HG02763 (cell line): ENCODE data around the gene NEMP1.
"Not testable (repeated sequence)": the region's sequence is repeated elsewhere in the genome, so short reads cannot be mapped to it uniquely, and the experiment has no call there.

ENCODE experiments used
- ATAC-seq: cut with Tn5 transposase; IDR thresholded peaks from one replicate; pipeline ENCODE4 v1.9.1; 2021; ENCODE audit warnings: mild to moderate bottlenecking, moderate library complexity; ENCODE audit not compliant: unreplicated experiment

NEMP1 gene

GRCh38 chr12:57031138-57031725, 47.4 kb downstream of the NEMP1 start:
- ATAC-seq = no peak

- ATAC-seq = no peak
These were observed 49.1 kb downstream of the NEMP1 start for GRCh38 chr12:57029457-57029856.

- no peak for ATAC-seq
These were observed 50.8 kb downstream of the NEMP1 start for GRCh38 chr12:57027805-57028153.

GRCh38 chr12:57027011-57027804, 51.4 kb downstream of the NEMP1 start:
- ATAC-seq = no peak

- no peak for ATAC-seq
These were observed 53.4 kb downstream of the NEMP1 start for GRCh38 chr12:57025196-57025595.

GRCh38 chr12:57022324-57022723, 56.3 kb downstream of the NEMP1 start:
- not testable (repeated sequence) for ATAC-seq

- ATAC-seq = no peak
These were observed 58.4 kb downstream of the NEMP1 start for GRCh38 chr12:57019983-57020719.

GRCh38 chr12:57018906-57019305, 59.7 kb downstream of the NEMP1 start:
- ATAC-seq = no peak

GRCh38 chr12:57018353-57018752, 60.2 kb downstream of the NEMP1 start:
- not testable (repeated sequence) for ATAC-seq

GRCh38 chr12:57016348-57016747, 62.2 kb downstream of the NEMP1 start, which contains the start of gene TAC3:
TAC3 (minus strand) TSS chr12:57016529; CDS start chr12:57015797, 732 bp downstream.
- no peak for ATAC-seq

- no peak for ATAC-seq
These were observed 65.8 kb downstream of the NEMP1 start for GRCh38 chr12:57012600-57013465.

- no peak for ATAC-seq
These were observed 66.9 kb downstream of the NEMP1 start for GRCh38 chr12:57011438-57012424.

GRCh38 chr12:57010627-57011247, 67.9 kb downstream of the NEMP1 start:
- no peak for ATAC-seq

GRCh38 chr12:57009949-57010626, 68.5 kb downstream of the NEMP1 start:
- ATAC-seq = no peak

GRCh38 chr12:57008178-57008577, 70.4 kb downstream of the NEMP1 start:
- no peak for ATAC-seq

GRCh38 chr12:57006809-57007475, 71.6 kb downstream of the NEMP1 start:
- no peak for ATAC-seq

- ATAC-seq = peak; percentile 75
These were observed 72.4 kb downstream of the NEMP1 start, which contains the start of gene ZBTB39 for GRCh38 chr12:57005980-57006808. ZBTB39 (minus strand) TSS chr12:57006546; CDS start chr12:57004917, 1,629 bp downstream.
